Osteoblast (primary cell): ENCODE data around the gene DLL4. TPM values are rescaled to one million over a fixed set of nuclear protein-coding genes. Genes with fewer than 3 reads are reported as not detected.

ENCODE experiments used
- DNase-seq: peaks from one replicate; pipeline ENCODE4 v3.0.0; 2011; ENCODE audit warnings: low spot score, mixed read lengths; ENCODE audit not compliant: insufficient read length; ENCODE audit errors: missing footprints
- H2AFZ ChIP-seq: 2 replicates; pipeline ENCODE4 v1.6.0; 2011; ENCODE audit warnings: mild to moderate bottlenecking, low read length
- H3K27ac ChIP-seq: 2 replicates; pipeline ENCODE4 v1.5.1; 2011; ENCODE audit warnings: mild to moderate bottlenecking, low read depth, low read length, moderate library complexity
- H3K27me3 ChIP-seq: 2 replicates; pipeline ENCODE4 v1.6.0; 2012; ENCODE audit warnings: mild to moderate bottlenecking, control low read depth, inconsistent platforms, low read length, moderate library complexity; ENCODE audit not compliant: insufficient read depth
- H3K36me3 ChIP-seq: 2 replicates; pipeline ENCODE4 v1.5.1; 2011; ENCODE audit warnings: mild to moderate bottlenecking, low read length, control low read depth, moderate library complexity; ENCODE audit not compliant: insufficient read depth
- H3K4me1 ChIP-seq: 2 replicates; pipeline ENCODE4 v1.5.1; 2011; ENCODE audit warnings: mild to moderate bottlenecking, low read length, control low read depth, moderate library complexity; ENCODE audit not compliant: insufficient read depth
- H3K4me2 ChIP-seq: 2 replicates; pipeline ENCODE4 v1.6.0; 2011; ENCODE audit warnings: mild to moderate bottlenecking, low read length; ENCODE audit not compliant: insufficient read depth
- H3K4me3 ChIP-seq: fragments of 200-600 bp; sonication (generic); 3 replicates; pipeline ENCODE4 v1.5.1; 2012; ENCODE audit warnings: mild to moderate bottlenecking, low read length, inconsistent platforms; ENCODE audit not compliant: insufficient read depth
- H3K79me2 ChIP-seq: 2 replicates; pipeline ENCODE4 v1.6.0; 2012; ENCODE audit warnings: mild to moderate bottlenecking, low read length, control low read depth, inconsistent platforms; ENCODE audit not compliant: insufficient read depth
- H3K9me3 ChIP-seq: 2 replicates; pipeline ENCODE4 v1.5.1; 2011; ENCODE audit warnings: low read depth, low read length, control low read depth
- H4K20me1 ChIP-seq: 2 replicates; pipeline ENCODE4 v1.6.0; 2012; ENCODE audit warnings: mild to moderate bottlenecking, low read length, control low read depth; ENCODE audit not compliant: insufficient read depth
- CTCF ChIP-seq: IDR thresholded peaks from 2 replicates; pipeline ENCODE4 v1.5.1; 2011; ENCODE audit warnings: mild to moderate bottlenecking, low read depth, low read length, moderate library complexity; ENCODE audit errors: extremely low read depth
- total RNA-seq: library from RNA; depleted of rRNA; stranded (reverse); fragments of >200 nt; gene quantifications from 2 replicates; pipeline ENCODE4 v1.2.3, GENCODE V29; 2012

DLL4 gene
- total RNA-seq, 1 donor: not detected

DNA sequence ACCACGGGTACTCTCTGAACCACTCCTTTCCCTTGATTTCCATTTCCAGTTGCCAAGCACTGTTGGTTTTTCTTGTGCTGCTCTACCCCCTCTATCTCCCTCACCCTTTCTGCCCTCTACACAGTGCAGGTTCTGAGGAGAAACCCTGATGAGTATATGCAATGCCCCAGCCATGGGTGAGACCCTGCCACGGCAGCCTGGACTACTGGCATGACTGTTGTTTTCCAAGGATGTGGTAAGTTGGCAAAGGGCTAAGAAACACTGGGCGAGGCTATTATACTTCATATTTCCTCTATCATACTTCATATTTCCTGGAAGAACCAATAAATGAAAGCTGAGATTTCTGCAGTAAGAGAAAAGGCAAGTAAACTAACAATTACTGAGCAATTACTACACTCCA lies 52.0 kb downstream of the DLL4 start:
- Histone ChIP-seq H3K27me3 (no peaks in the 10 kb centered on the region), H2AFZ (no peak overlapping the region), H3K4me2 (no peak overlapping the region), H4K20me1 (no peaks in the 10 kb centered on the region), H3K79me2 (peaks cover 5% of the 10 kb centered on the region), H3K27ac (no peak overlapping the region), H3K9me3 (no peaks in the 10 kb centered on the region), H3K36me3 (peaks cover 73% of the 10 kb centered on the region), H3K4me3 (no peak overlapping the region), H3K4me1 (peaks cover 45% of the 10 kb centered on the region)
- TF ChIP-seq CTCF: no peak
- DNase-seq: no peak

DNA sequence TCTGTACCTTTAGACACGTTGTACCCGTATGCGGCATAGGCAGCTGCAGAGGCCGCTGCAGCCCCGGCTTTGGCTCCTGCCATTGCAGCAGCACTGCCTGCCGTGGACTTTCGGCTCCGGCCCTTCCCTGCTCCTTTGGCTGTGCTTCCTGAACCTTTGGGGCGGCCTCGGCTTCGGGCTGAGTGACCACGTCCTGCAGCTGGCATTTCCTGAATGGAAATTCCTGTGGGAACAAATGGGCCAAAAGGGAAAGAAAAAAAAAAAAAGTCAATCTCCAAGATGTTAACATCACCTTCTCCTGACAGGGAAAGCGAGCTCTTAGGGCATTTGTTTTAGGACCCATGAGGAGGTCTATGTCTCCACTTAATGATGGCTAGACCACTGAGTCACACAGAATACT lies 53.7 kb downstream of the DLL4 start:
- peaks cover 5% of the 10 kb centered on the region for H3K79me2 ChIP-seq
- H3K9me3 ChIP-seq: no peaks in the 10 kb centered on the region
- H3K4me3 ChIP-seq: peak overlapping the region; percentile 30
- TF ChIP-seq CTCF: no peak
- peaks cover 49% of the 10 kb centered on the region for H3K4me1 ChIP-seq
- no peaks in the 10 kb centered on the region for H4K20me1 ChIP-seq
- H3K27me3 ChIP-seq: no peaks in the 10 kb centered on the region
- peak overlapping the region; percentile 96 for H3K27ac ChIP-seq
- peak overlapping the region; percentile 10 for H3K4me2 ChIP-seq
- peak; percentile 95 for DNase-seq
- H2AFZ ChIP-seq: no peak overlapping the region
- H3K36me3 ChIP-seq: peaks cover 76% of the 10 kb centered on the region

- no peak for TF ChIP-seq CTCF
Measured at GRCh38 chr15:40984406-40984805, 55.3 kb downstream of the DLL4 start.

DNA sequence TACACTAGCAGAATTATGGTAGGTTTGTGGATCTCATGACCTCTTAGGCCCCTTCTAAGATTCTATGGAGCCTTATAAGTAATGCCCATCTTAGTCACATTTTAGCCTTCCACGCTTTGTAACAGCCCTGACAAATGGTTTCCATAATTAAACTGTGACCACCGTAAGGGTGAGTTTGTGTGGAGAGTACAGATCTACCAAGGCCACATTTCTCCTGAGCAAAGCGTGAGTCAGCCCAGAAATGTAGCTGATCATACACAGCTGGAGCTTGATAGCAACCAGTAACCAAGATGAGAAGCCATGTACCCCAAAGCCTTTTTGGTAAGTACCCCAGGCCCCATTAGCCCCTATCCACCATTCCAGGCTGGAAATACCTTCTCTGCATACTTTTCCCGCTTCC lies 55.8 kb downstream of the DLL4 start:
- Histone ChIP-seq H4K20me1 (no peaks in the 10 kb centered on the region), H3K27ac (peak overlapping the region; percentile 96), H3K36me3 (peaks cover 68% of the 10 kb centered on the region), H2AFZ (no peak overlapping the region), H3K4me1 (peaks cover 49% of the 10 kb centered on the region), H3K4me3 (peak overlapping the region; percentile 36), H3K79me2 (peaks cover 5% of the 10 kb centered on the region), H3K4me2 (peak overlapping the region; percentile 60), H3K27me3 (no peaks in the 10 kb centered on the region), H3K9me3 (no peaks in the 10 kb centered on the region)
- peak; percentile 81 for DNase-seq
- TF ChIP-seq CTCF: no peak

More at GRCh38 chr15:40984406-40984805, 55.3 kb downstream of the DLL4 start:
- no peak overlapping the region for H3K4me3 ChIP-seq
- H3K27ac ChIP-seq: peak overlapping the region; percentile 96
- H3K27me3 ChIP-seq: no peaks in the 10 kb centered on the region
- no peaks in the 10 kb centered on the region for H3K9me3 ChIP-seq
- no peaks in the 10 kb centered on the region for H4K20me1 ChIP-seq
- H2AFZ ChIP-seq: no peak overlapping the region
- peaks cover 49% of the 10 kb centered on the region for H3K4me1 ChIP-seq
- H3K4me2 ChIP-seq: peak overlapping the region; percentile 60
- DNase-seq: no peak
- peaks cover 71% of the 10 kb centered on the region for H3K36me3 ChIP-seq
- H3K79me2 ChIP-seq: peaks cover 5% of the 10 kb centered on the region
